CD14-positive monocyte (primary cell): ENCODE results near the gene MYO5B. TPM values are rescaled to one million over a fixed set of nuclear protein-coding genes. Genes with fewer than 3 reads are reported as not detected.

Experiments
- DNase-seq, 3 donors: peaks; one replicate each; pipeline ENCODE4 v3.0.0-alpha.2; 2011 to 2022
- H2AFZ ChIP-seq: 2 replicates; pipeline ENCODE4 v1.6.0; 2012; ENCODE audit warnings: mild to moderate bottlenecking, low read depth, low read length, inconsistent platforms; ENCODE audit not compliant: insufficient read depth, poor library complexity, severe bottlenecking
- H3K27ac ChIP-seq, 2 donors: 1 replicate in 1 of 2; 2 replicates in 1 of 2; pipeline ENCODE4 v1.5.1; 2012 to 2013; ENCODE audit warnings: low read length in 2 of 2, control low read depth in 1 of 2, inconsistent platforms in 1 of 2, low read depth in 1 of 2, mild to moderate bottlenecking in 1 of 2
- H3K27me3 ChIP-seq, 2 donors: one replicate each; pipeline versions ENCODE4 v1.6.0 to v1.6.1; 2011 to 2013; ENCODE audit warnings: low read length in 2 of 2; ENCODE audit not compliant: control insufficient read depth in 2 of 2, insufficient read depth in 2 of 2
- H3K36me3 ChIP-seq, 2 donors: replicated peaks in 1 of 2; 1 replicate in 1 of 2; 2 replicates in 1 of 2; pipeline versions ENCODE4 v1.5.1 to v1.6.1; 2012 to 2013; ENCODE audit warnings: low read length in 2 of 2, control low read depth in 1 of 2, inconsistent platforms in 1 of 2, mild to moderate bottlenecking in 1 of 2; ENCODE audit not compliant: insufficient read depth in 2 of 2, control insufficient read depth in 1 of 2
- H3K4me1 ChIP-seq, 2 donors: 1 replicate in 1 of 2; 2 replicates in 1 of 2; pipeline versions ENCODE4 v1.5.1 to v1.6.1; 2012 to 2013; ENCODE audit warnings: low read length in 2 of 2, control low read depth in 1 of 2, inconsistent platforms in 1 of 2, mild to moderate bottlenecking in 1 of 2, moderate library complexity in 1 of 2; ENCODE audit not compliant: insufficient read depth in 2 of 2, control insufficient read depth in 1 of 2
- H3K4me2 ChIP-seq: replicated peaks from 2 replicates; pipeline ENCODE3; 2012; ENCODE audit warnings: low read length, moderate library complexity, mild to moderate bottlenecking; ENCODE audit not compliant: poor library complexity, severe bottlenecking; ENCODE audit errors: extremely low read depth
- H3K4me3 ChIP-seq, 3 experiments: fragments of 200-600 bp in 1 of 3; sonication (generic) in 1 of 3; replicated peaks in 1 of 3; 1 replicate in 2 of 3; 2 replicates in 1 of 3; pipeline ENCODE4 v1.5.1; 2011 to 2013; ENCODE audit warnings: low read length in 3 of 3, mild to moderate bottlenecking in 3 of 3, control low read depth in 2 of 3, low read depth in 2 of 3, inconsistent platforms in 1 of 3, moderate library complexity in 1 of 3
- H3K79me2 ChIP-seq: 2 replicates; pipeline ENCODE4 v1.6.0; 2012; ENCODE audit warnings: mild to moderate bottlenecking, control low read depth, inconsistent platforms, low read length, moderate library complexity; ENCODE audit not compliant: insufficient read depth
- H3K9ac ChIP-seq: 2 replicates; pipeline ENCODE4 v1.6.0; 2017; ENCODE audit warnings: low read length, mild to moderate bottlenecking; ENCODE audit not compliant: insufficient read depth, poor library complexity, severe bottlenecking
- H3K9me3 ChIP-seq, 2 donors: replicated peaks in 1 of 2; 1 replicate in 1 of 2; 2 replicates in 1 of 2; pipeline versions ENCODE4 v1.5.1 to v1.6.1; 2012 to 2013; ENCODE audit warnings: low read length in 2 of 2, control low read depth in 1 of 2; ENCODE audit not compliant: control insufficient read depth in 1 of 2, insufficient read depth in 1 of 2
- H4K20me1 ChIP-seq: 2 replicates; pipeline ENCODE4 v1.6.0; 2012; ENCODE audit warnings: mild to moderate bottlenecking, low read length, control low read depth, moderate library complexity; ENCODE audit not compliant: insufficient read depth
- H3K27ac Mint-ChIP-seq, 7 donors: one replicate each; pipeline ENCODE4 v1.8.0; 2020; ENCODE audit warnings: mild to moderate bottlenecking in 7 of 7, mixed read lengths in 7 of 7, moderate library complexity in 6 of 7, inconsistent platforms in 2 of 7
- H3K27me3 Mint-ChIP-seq, 3 donors: one replicate each; pipeline ENCODE4 v1.8.0; 2021 to 2022; ENCODE audit warnings: low read depth in 3 of 3, mild to moderate bottlenecking in 3 of 3, mixed read lengths in 3 of 3, moderate library complexity in 3 of 3, inconsistent platforms in 1 of 3
- H3K36me3 Mint-ChIP-seq, 2 donors: one replicate each; pipeline ENCODE4 v1.8.0; 2020; ENCODE audit warnings: mixed read lengths in 2 of 2, inconsistent platforms in 1 of 2, mild to moderate bottlenecking in 1 of 2
- H3K4me1 Mint-ChIP-seq: one replicate; pipeline ENCODE4 v1.8.0; 2020; ENCODE audit warnings: mild to moderate bottlenecking, mixed read lengths
- H3K4me3 Mint-ChIP-seq, 2 donors: one replicate each; pipeline ENCODE4 v1.8.0; 2020; ENCODE audit warnings: mild to moderate bottlenecking in 2 of 2, mixed read lengths in 2 of 2, moderate library complexity in 1 of 2
- H3K9me3 Mint-ChIP-seq, 7 donors: one replicate each; pipeline ENCODE4 v1.8.0; 2020 to 2022; ENCODE audit warnings: mixed read lengths in 7 of 7, mild to moderate bottlenecking in 6 of 7, moderate library complexity in 6 of 7, inconsistent platforms in 2 of 7
- WGBS: methylation state at CpG from one replicate; pipeline ENCODE4 v1.1.5; 2013; ENCODE audit warnings: missing lambda C conversion rate; ENCODE audit not compliant: insufficient coverage; 5-methylcytosine and 5-hydroxymethylcytosine counted together
- intact Hi-C, 2 donors: fragments of 100-400 bp; cut with micrococcal nuclease; formaldehyde crosslinking; loops; one replicate each; pipeline versions ENCODE4 v1.15.0 to v1.15.1; 2023
- polyA plus RNA-seq, 3 donors: library from polyadenylated mRNA; depleted of rRNA in 1 of 3; unstranded in 2 of 3; stranded (reverse) in 1 of 3; fragments of 300-500 nt in 2 of 3; fragments of >200 nt in 1 of 3; fragmentation: Illumina TruSeq in 2 of 3; gene quantifications; 1 replicate in 2 of 3; 2 replicates in 1 of 3; pipeline ENCODE4 v1.2.3, GENCODE V29; 2012 to 2021
- TF ChIP-seq, protein P1 (sequence below): fragments of 200-600 bp; IDR thresholded peaks from one replicate; pipeline ENCODE4 v1.8.0; 2022; ENCODE audit warnings: antibody characterized with exemption, mild to moderate bottlenecking

Gene MYO5B
- polyA plus RNA-seq, 3 donors, result 0.04 TPM; not detected in 2

DNA sequence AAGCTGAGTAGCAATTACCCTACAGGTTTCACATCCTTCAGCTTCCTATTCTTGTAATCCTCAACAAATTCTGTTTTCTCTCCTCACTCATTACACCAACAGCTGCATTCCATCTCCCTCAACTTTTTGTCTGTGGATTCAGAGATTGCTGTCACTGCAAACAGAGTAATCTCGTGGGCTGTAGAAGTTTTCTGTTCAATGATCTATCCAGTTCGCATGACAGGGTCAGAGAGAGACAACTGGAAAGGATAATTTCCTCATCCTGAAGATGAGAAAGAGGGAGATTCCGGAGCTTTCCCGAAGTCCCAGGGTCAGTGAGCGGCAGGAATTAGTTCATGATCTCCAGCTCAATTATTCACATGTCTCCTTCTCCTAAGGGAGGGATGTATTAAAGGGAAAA lies 75.7 kb downstream of the MYO5B start:
- Mint-ChIP-seq H3K4me1 (no peaks in the 10 kb centered on the region), H3K36me3 (no peaks in the 10 kb centered on the region), H3K27ac (no peak overlapping the region), H3K9me3 (peaks cover 0 to 5% (median 0%) of the 10 kb centered on the region in 7 donors), H3K27me3 (peaks cover 0 to 6% (median 5%) of the 10 kb centered on the region in 3 donors), H3K4me3 (no peak overlapping the region)
- Histone ChIP-seq H4K20me1 (no peaks in the 10 kb centered on the region), H3K36me3 (no peaks in the 10 kb centered on the region), H3K4me2 (no peak overlapping the region), H3K9ac (no peak overlapping the region), H3K27me3 (no peaks in the 10 kb centered on the region), H3K79me2 (no peaks in the 10 kb centered on the region), H3K4me3 (no peak overlapping the region), H2AFZ (no peak overlapping the region), H3K27ac (no peak overlapping the region), H3K4me1 (no peaks in the 10 kb centered on the region), H3K9me3 (no peaks in the 10 kb centered on the region)
- 83% methylated on average over 1 of the region's 5 CpGs for WGBS
- TF ChIP-seq, protein P1, sequence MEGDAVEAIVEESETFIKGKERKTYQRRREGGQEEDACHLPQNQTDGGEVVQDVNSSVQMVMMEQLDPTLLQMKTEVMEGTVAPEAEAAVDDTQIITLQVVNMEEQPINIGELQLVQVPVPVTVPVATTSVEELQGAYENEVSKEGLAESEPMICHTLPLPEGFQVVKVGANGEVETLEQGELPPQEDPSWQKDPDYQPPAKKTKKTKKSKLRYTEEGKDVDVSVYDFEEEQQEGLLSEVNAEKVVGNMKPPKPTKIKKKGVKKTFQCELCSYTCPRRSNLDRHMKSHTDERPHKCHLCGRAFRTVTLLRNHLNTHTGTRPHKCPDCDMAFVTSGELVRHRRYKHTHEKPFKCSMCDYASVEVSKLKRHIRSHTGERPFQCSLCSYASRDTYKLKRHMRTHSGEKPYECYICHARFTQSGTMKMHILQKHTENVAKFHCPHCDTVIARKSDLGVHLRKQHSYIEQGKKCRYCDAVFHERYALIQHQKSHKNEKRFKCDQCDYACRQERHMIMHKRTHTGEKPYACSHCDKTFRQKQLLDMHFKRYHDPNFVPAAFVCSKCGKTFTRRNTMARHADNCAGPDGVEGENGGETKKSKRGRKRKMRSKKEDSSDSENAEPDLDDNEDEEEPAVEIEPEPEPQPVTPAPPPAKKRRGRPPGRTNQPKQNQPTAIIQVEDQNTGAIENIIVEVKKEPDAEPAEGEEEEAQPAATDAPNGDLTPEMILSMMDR, result no peak
- intact Hi-C loops, result no loop called here
- DNase-seq, result no peak

DNA sequence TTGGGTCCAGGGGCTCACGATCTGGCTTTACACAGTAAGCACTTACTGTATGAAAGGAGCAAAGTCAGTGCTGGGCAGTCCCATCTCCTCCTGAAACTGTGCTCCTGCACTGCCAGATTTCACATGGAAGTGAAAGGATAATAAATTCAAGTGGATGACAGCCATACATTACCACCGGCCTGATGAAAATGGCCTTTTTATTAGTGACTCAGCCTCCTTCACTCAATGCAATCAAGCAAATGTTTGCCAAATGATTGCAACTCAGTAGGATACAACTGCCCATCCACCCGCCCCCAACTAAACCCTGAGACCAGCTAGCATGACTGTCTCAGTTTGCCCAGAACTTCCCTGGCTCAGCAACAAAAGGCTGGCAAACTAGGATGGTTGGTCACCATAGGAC lies 77.1 kb downstream of the MYO5B start:
- Histone ChIP-seq H3K36me3 (no peaks in the 10 kb centered on the region), H3K9ac (no peak overlapping the region), H3K4me3 (no peak overlapping the region), H3K27ac (no peak overlapping the region), H4K20me1 (no peaks in the 10 kb centered on the region), H2AFZ (no peak overlapping the region), H3K79me2 (no peaks in the 10 kb centered on the region), H3K9me3 (no peaks in the 10 kb centered on the region), H3K4me2 (no peak overlapping the region), H3K4me1 (no peaks in the 10 kb centered on the region), H3K27me3 (no peaks in the 10 kb centered on the region)
- Mint-ChIP-seq H3K9me3 (peaks cover 0 to 5% (median 0%) of the 10 kb centered on the region in 7 donors), H3K27me3 (peaks cover 0 to 7% (median 5%) of the 10 kb centered on the region in 3 donors), H3K27ac (no peak overlapping the region), H3K4me3 (no peak overlapping the region), H3K36me3 (no peaks in the 10 kb centered on the region), H3K4me1 (no peaks in the 10 kb centered on the region)
- intact Hi-C loops, result no loop called here
- 67% methylated on average over 1 of the region's 3 CpGs for WGBS
- TF ChIP-seq, protein P1, result no peak
- DNase-seq, result no peak
